Thoracic aorta (tissue), 2 donors: Measurements from ENCODE around the gene NUDT1. TPM values are rescaled to one million over a fixed set of nuclear protein-coding genes. Genes with fewer than 3 reads are reported as not detected.

ENCODE experiments used
- ATAC-seq: fragments of 150-250 bp; one replicate; pipeline ENCODE4 v1.8.0; 2017; ENCODE audit warnings: low read depth; ENCODE audit not compliant: insufficient number of reproducible peaks, low FRiP score
- DNase-seq: peaks from one replicate; pipeline ENCODE4 v3.0.0-alpha.2; 2020; ENCODE audit warnings: low spot score
- H3K27ac ChIP-seq, 2 donors: fragments of 200-600 bp; sonication (generic); 1 replicate in 1 of 2; 2 replicates in 1 of 2; pipeline ENCODE4 v1.5.1; 2016; ENCODE audit warnings: mild to moderate bottlenecking in 2 of 2, moderate library complexity in 2 of 2
- H3K27me3 ChIP-seq: fragments of 200-600 bp; sonication (generic); replicated peaks from 2 replicates; pipeline ENCODE4 v1.6.0; 2016; ENCODE audit warnings: mild to moderate bottlenecking; ENCODE audit not compliant: insufficient read depth
- H3K36me3 ChIP-seq: fragments of 200-600 bp; sonication (generic); one replicate; pipeline ENCODE4 v1.5.1; 2016
- H3K4me1 ChIP-seq, 2 donors: fragments of 200-600 bp; sonication (generic); 1 replicate in 1 of 2; 2 replicates in 1 of 2; pipeline versions ENCODE4 v1.5.1 to v1.6.0; 2016; ENCODE audit warnings: low read depth in 2 of 2, mild to moderate bottlenecking in 1 of 2; ENCODE audit not compliant: control insufficient read depth in 1 of 2
- H3K4me3 ChIP-seq: fragments of 200-600 bp; sonication (generic); 2 replicates; pipeline ENCODE4 v1.5.1; 2016; ENCODE audit warnings: mild to moderate bottlenecking
- H3K9me3 ChIP-seq: fragments of 200-600 bp; sonication (generic); 2 replicates; pipeline ENCODE4 v1.5.1; 2016
- total RNA-seq, 2 donors: library from RNA; depleted of rRNA; stranded (reverse); fragments of >200 nt; gene quantifications; one replicate each; pipeline versions ENCODE4 v1.1.0 to v1.2.3, GENCODE V29; 2016
- TF ChIP-seq, protein P1 (sequence below): fragments of 200-600 bp; sonication (generic); IDR thresholded peaks from one replicate; pipeline ENCODE4 v1.5.1; 2019; ENCODE audit warnings: antibody characterized with exemption

The NUDT1 gene
- total RNA-seq, 2 donors from 2014 or later: 9.7 to 15.2 TPM

DNA sequence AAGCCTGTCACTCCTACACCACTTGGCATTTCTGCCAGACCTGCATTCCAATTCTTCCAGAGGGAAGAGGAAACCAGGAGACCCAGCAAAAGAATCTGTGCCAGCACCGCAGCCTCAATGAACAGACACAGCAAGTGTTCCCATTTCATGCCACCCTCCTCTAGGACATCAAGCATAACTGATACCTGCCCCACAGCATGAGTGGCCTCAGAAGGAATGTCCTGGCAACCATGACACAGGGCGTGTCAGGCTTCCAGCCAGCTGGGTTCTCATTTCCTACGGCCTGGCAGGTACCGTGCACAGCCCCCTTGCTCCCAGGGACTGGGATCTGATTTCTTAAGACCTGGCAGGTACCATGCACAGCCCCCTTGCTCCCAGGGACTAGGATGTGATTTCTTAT lies 17.1 kb upstream of the NUDT1 start:
- peaks cover 28% of the 10 kb centered on the region for H3K36me3 ChIP-seq
- peaks cover 0 to 3% of the 10 kb centered on the region in 2 donors for H3K4me1 ChIP-seq
- H3K27me3 ChIP-seq: no peaks in the 10 kb centered on the region
- H3K4me3 ChIP-seq: no peak overlapping the region
- no peak for ATAC-seq
- no peaks in the 10 kb centered on the region for H3K9me3 ChIP-seq
- TF ChIP-seq, protein P1, sequence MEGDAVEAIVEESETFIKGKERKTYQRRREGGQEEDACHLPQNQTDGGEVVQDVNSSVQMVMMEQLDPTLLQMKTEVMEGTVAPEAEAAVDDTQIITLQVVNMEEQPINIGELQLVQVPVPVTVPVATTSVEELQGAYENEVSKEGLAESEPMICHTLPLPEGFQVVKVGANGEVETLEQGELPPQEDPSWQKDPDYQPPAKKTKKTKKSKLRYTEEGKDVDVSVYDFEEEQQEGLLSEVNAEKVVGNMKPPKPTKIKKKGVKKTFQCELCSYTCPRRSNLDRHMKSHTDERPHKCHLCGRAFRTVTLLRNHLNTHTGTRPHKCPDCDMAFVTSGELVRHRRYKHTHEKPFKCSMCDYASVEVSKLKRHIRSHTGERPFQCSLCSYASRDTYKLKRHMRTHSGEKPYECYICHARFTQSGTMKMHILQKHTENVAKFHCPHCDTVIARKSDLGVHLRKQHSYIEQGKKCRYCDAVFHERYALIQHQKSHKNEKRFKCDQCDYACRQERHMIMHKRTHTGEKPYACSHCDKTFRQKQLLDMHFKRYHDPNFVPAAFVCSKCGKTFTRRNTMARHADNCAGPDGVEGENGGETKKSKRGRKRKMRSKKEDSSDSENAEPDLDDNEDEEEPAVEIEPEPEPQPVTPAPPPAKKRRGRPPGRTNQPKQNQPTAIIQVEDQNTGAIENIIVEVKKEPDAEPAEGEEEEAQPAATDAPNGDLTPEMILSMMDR: no peak
- H3K27ac ChIP-seq: no peak overlapping the region
- no peak for DNase-seq

DNA sequence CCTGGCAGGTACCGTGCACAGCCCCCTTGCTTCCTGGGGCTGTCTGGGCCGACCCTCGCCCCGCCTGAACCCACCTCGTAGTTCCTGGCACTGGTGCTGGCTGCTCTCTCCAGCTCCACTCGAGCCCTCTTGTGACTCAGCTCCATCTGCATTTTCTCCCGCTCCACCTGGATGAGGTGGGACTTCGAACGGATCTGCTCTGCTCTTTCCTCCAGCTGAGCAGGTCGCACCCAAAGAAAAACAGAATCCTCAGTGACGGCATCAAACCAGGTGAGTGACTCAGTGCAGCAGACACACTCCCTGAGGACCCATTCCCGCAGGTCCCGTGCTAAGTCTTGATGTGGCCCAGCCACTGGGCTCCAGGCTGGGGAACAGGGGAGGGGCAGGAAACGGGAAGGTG lies 16.7 kb upstream of the NUDT1 start:
- no peaks in the 10 kb centered on the region for H3K27me3 ChIP-seq
- TF ChIP-seq, protein P1: no peak
- no peak for DNase-seq
- no peak overlapping the region for H3K27ac ChIP-seq
- no peak for ATAC-seq
- no peak overlapping the region for H3K4me3 ChIP-seq
- H3K36me3 ChIP-seq: peaks cover 25% of the 10 kb centered on the region
- peaks cover 0 to 7% of the 10 kb centered on the region in 2 donors for H3K4me1 ChIP-seq
- H3K9me3 ChIP-seq: no peaks in the 10 kb centered on the region

DNA sequence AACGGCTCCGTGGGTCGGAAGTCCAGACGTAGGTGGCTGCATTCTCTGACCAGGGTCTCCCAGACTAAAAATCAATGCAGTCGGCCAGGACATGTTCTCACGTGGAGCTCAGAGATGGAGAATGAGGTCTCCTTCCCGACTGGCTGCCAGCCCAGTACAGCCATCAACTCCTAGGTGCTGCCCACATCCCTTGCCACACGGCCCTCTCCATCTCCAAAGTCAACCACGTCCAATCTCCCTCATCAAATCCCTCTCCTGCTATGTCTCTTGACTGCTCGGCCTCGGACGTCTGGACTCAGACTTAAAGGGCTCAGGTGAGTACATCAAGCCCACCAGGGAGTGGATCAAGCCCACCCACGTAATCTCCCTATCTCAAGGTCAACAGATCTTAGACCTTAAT lies 16.2 kb upstream of the NUDT1 start:
- no peaks in the 10 kb centered on the region for H3K27me3 ChIP-seq
- peaks cover 25% of the 10 kb centered on the region for H3K36me3 ChIP-seq
- DNase-seq: no peak
- TF ChIP-seq, protein P1: no peak
- H3K4me1 ChIP-seq: peaks cover 0 to 12% of the 10 kb centered on the region in 2 donors
- ATAC-seq: no peak
- no peaks in the 10 kb centered on the region for H3K9me3 ChIP-seq
- no peak overlapping the region for H3K4me3 ChIP-seq
- H3K27ac ChIP-seq: no peak overlapping the region

DNA sequence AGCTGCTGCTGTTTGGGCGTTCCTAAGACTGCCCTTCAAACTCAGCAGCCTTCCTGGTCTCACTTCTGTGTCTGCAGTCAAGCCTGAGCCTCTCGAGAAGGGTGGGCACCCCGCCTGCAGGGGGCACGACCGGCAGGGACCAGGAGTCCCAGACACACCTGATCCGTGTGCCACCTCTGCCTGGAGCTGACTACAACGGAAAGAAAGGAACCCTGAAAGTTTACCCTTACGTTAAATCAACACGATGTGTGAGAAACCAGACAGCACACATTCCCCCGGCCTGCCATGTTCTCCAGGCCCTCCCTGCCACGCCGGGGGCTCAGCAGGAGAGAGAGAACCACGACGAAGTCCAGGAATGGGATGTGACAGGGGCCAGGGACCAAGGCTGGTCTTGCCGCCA lies 14.3 kb upstream of the NUDT1 start:
- no peak overlapping the region for H3K4me3 ChIP-seq
- H3K27me3 ChIP-seq: no peaks in the 10 kb centered on the region
- H3K4me1 ChIP-seq: peaks cover 10 to 27% of the 10 kb centered on the region in 2 donors
- no peak for ATAC-seq
- peaks cover 21% of the 10 kb centered on the region for H3K36me3 ChIP-seq
- DNase-seq: no peak
- H3K27ac ChIP-seq: no peak overlapping the region
- TF ChIP-seq, protein P1: no peak
- H3K9me3 ChIP-seq: no peaks in the 10 kb centered on the region

DNA sequence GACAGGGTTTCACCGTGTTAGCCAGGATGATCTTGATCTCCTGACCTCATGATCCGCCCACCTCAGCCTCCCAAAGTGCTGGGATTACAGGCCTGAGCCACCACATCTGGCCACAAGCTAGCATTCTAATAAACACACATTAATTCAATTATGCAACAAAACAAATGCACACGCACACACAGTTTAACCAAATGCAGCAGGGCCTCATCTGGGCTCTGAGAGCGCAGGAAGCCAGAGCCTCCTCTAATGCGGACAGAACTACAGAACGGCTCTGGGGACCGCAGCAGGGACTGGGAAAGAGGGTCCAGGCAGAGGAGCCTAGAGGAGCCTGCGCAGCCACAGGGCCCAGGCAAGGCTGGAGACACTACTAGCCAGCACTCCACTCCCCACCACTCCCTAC lies 13.1 kb upstream of the NUDT1 start:
- no peak for DNase-seq
- Histone ChIP-seq H3K9me3 (no peaks in the 10 kb centered on the region), H3K27ac (no peak overlapping the region), H3K27me3 (no peaks in the 10 kb centered on the region), H3K4me1 (peaks cover 15 to 35% of the 10 kb centered on the region in 2 donors), H3K36me3 (peaks cover 18% of the 10 kb centered on the region), H3K4me3 (no peak overlapping the region)
- ATAC-seq: no peak
- TF ChIP-seq, protein P1: no peak
